Common myeloid progenitor, CD34-positive (primary cell): Measurements from ENCODE around the gene SLC15A1.

Source experiments
- CTCF ChIA-PET: fragments of 350-600 bp; sonication (Branson Sonifier 250); formaldehyde crosslinking; loops from one replicate; lab custom pipeline; 2021; ENCODE audit warnings: antibody characterized with exemption; lab: Charles Lee
- POLR2A ChIA-PET: fragments of 350-600 bp; sonication (Branson Sonifier 250); formaldehyde crosslinking; loops from one replicate; lab custom pipeline; 2021; ENCODE audit warnings: antibody characterized with exemption; lab: Charles Lee
- DNase-seq, 3 donors: peaks; one replicate each; pipeline versions ENCODE4 v3.0.0 to v3.0.0-alpha.2; 2013
- H3K27ac ChIP-seq, 2 experiments: 1 replicate in 1 of 2; 2 replicates in 1 of 2; pipeline ENCODE4 v1.7.0; 2013; ENCODE audit warnings: inconsistent platforms in 2 of 2, low read length in 2 of 2, mild to moderate bottlenecking in 2 of 2, low read depth in 1 of 2, moderate library complexity in 1 of 2; ENCODE audit not compliant: severe bottlenecking in 2 of 2, insufficient read depth in 1 of 2, poor library complexity in 1 of 2
- H3K27me3 ChIP-seq, 5 experiments: replicated peaks in 2 of 5; 1 replicate in 3 of 5; 2 replicates in 2 of 5; pipeline versions ENCODE4 v1.6.1 to v1.7.0; 2013; ENCODE audit warnings: low read length in 4 of 5, mild to moderate bottlenecking in 2 of 5, moderate library complexity in 2 of 5, inconsistent platforms in 1 of 5; ENCODE audit not compliant: insufficient read depth in 5 of 5, control insufficient read depth in 4 of 5
- H3K36me3 ChIP-seq, 4 experiments: 1 replicate in 2 of 4; 2 replicates in 2 of 4; pipeline versions ENCODE4 v1.6.1 to v1.7.0; 2013; ENCODE audit warnings: low read length in 3 of 4, control low read depth in 1 of 4, mild to moderate bottlenecking in 1 of 4; ENCODE audit not compliant: control insufficient read depth in 4 of 4, insufficient read depth in 4 of 4
- H3K4me1 ChIP-seq, 4 experiments: 1 replicate in 3 of 4; 2 replicates in 1 of 4; pipeline versions ENCODE4 v1.6.1 to v1.7.1; 2013; ENCODE audit warnings: low read length in 3 of 4, mild to moderate bottlenecking in 3 of 4, control low read depth in 1 of 4, inconsistent platforms in 1 of 4, moderate library complexity in 1 of 4; ENCODE audit not compliant: control insufficient read depth in 4 of 4, insufficient read depth in 4 of 4; ENCODE audit errors: control extremely low read depth in 1 of 4
- H3K4me3 ChIP-seq, 7 experiments: 1 replicate in 4 of 7; 2 replicates in 3 of 7; pipeline versions ENCODE4 v1.5.1 to v1.7.0; 2013; ENCODE audit warnings: mild to moderate bottlenecking in 7 of 7, low read length in 6 of 7, moderate library complexity in 6 of 7, inconsistent platforms in 2 of 7, low read depth in 2 of 7, control low read depth in 1 of 7; ENCODE audit not compliant: insufficient read depth in 4 of 7, control insufficient read depth in 1 of 7; ENCODE audit errors: extremely low read depth in 1 of 7
- H3K9me3 ChIP-seq, 5 experiments: 1 replicate in 4 of 5; 2 replicates in 1 of 5; pipeline versions ENCODE4 v1.6.1 to v1.7.1; 2013; ENCODE audit warnings: low read length in 4 of 5, mild to moderate bottlenecking in 2 of 5, inconsistent platforms in 1 of 5, low read depth in 1 of 5, moderate library complexity in 1 of 5; ENCODE audit not compliant: control insufficient read depth in 4 of 5, insufficient read depth in 2 of 5; ENCODE audit errors: control extremely low read depth in 1 of 5
- WGBS: methylation state at CpG from one replicate; pipeline ENCODE4 v1.1.5; 2013; ENCODE audit not compliant: insufficient coverage; 5-methylcytosine and 5-hydroxymethylcytosine counted together

SLC15A1 gene

DNA sequence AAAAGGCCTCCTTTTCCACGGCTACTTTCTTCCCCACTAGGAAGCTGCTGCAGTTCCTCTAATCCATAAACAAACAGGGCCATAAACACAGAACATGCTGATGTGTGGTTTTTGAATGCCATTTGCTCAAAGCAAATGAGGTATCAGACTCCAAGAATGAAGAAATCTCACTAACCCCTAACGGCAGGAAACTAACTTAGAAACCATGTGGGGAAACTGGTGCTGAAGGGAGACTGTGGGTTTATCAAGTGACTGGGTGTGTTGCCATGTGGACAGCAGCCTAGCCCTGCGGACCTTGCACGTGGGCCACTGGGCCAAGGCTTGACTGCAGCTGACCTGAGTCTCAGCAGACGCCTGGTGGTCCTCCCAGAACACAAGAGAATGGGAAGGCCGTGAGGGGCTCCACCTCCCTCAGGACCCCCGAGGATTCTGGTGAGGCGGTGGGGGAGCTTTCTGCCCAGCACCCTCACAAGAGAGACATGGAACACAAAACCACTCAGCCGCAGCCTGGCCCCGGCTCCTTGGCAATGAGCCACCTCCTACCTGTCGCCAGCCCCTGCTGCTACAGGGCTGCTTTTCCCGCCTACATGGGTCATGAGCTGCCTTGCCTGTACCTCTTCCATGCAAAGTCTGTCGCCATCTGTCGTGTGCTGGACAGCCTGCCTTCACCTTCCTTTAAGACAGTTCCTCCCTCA lies 10.6 kb downstream of the SLC15A1 start:
- no peaks in the 10 kb centered on the region for H3K36me3 ChIP-seq
- CTCF ChIA-PET = no interaction called here
- peaks cover 0 to 2% (median 0%) of the 10 kb centered on the region in 5 experiments for H3K27me3 ChIP-seq

DNA sequence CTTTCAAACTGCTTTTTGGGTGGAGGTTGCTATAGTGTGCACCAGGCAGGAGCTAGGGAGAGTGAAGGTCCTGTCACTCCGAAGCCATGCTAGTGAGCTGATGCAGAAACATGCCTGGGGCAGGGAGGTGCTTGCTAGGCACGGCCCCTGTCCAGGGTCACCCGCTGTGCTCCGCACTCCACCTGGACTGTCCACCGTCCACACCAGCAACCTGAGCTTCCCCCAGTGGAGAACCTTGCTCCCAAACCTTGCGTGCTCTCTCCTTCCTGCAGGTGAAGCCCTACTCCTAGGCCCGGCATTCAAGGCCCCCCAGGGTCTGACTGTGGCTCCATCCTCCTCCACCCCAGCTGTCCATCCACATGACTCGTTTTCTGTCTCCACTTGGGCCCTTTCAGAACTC lies 12.3 kb downstream of the SLC15A1 start:
- ChIA-PET CTCF (no interaction called here), POLR2A (no interaction called here)
- WGBS = 96% methylated on average over 8 of the region's 8 CpGs
- no peaks in the 10 kb centered on the region for H3K4me1 ChIP-seq
- H3K36me3 ChIP-seq = no peaks in the 10 kb centered on the region
- no peak overlapping the region for H3K27ac ChIP-seq
- no peak overlapping the region for H3K4me3 ChIP-seq
- no peak for DNase-seq
- H3K9me3 ChIP-seq = peaks cover 0 to 20% (median 3%) of the 10 kb centered on the region in 5 experiments
- H3K27me3 ChIP-seq = peaks cover 0 to 2% (median 0%) of the 10 kb centered on the region in 5 experiments

More for the DNA sequence above, 10.6 kb downstream of the SLC15A1 start:
- no peak for DNase-seq
- no peak overlapping the region for H3K4me3 ChIP-seq
- H3K4me1 ChIP-seq = no peaks in the 10 kb centered on the region
- H3K9me3 ChIP-seq = peaks cover 0 to 16% (median 3%) of the 10 kb centered on the region in 5 experiments
- WGBS = 94% methylated on average over 10 of the region's 14 CpGs
- POLR2A ChIA-PET = interaction anchor here (0.6 kb wide), 1 partner anchor 66 kb away, joined by 5 read pairs; no protein-coding TSS in a partner anchor
- no peak overlapping the region for H3K27ac ChIP-seq

DNA sequence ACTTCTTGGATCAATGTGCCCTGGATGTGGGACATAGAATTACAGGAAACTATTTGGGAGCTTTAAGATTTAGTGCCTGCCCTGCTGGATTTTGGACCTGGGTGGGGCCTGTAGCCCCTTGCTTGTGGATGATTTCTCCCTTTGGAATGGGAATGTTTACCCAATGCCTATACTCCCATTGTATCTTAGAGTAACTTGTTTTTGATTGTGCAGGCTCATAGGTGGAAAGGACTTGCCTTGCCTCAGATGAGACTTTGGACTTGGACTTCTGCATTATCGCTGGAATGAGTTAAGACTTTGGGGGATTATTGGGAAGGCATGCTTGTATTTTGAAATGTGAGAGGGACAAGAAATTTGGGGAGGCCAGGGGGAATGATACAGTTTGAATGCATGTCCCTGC lies 13.5 kb downstream of the SLC15A1 start:
- CTCF ChIA-PET = no interaction called here
- H3K27ac ChIP-seq = no peak overlapping the region
- 100% methylated on average over 1 of the region's 1 CpG for WGBS
- no peaks in the 10 kb centered on the region for H3K36me3 ChIP-seq
- DNase-seq = no peak
- H3K4me3 ChIP-seq = no peak overlapping the region
- peaks cover 0 to 2% (median 0%) of the 10 kb centered on the region in 5 experiments for H3K27me3 ChIP-seq
- H3K9me3 ChIP-seq = peaks cover 0 to 20% (median 3%) of the 10 kb centered on the region in 5 experiments
- POLR2A ChIA-PET = no interaction called here
- no peaks in the 10 kb centered on the region for H3K4me1 ChIP-seq

DNA sequence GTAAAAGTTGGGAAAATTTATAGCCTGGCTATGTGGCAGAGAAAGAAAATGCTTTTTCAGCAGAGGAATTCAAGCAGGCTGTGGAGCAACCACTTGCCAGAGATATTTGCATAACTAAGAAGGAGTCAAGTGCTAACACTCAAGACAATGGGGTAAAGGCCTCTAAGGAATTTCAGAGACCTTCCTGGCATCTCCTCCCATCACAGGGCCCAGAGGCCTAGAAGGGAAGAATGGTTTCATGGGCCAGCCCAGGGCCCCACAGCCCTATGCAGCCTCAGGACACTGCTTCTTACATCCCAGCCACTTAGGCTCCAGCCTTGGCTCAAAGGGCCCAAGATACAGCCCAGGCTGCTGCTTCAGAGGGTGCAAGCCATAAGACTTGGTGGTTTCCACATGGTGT lies 14.3 kb downstream of the SLC15A1 start:
- POLR2A ChIA-PET = no interaction called here
- Histone ChIP-seq H3K27me3 (peaks cover 0 to 2% (median 0%) of the 10 kb centered on the region in 5 experiments), H3K36me3 (no peaks in the 10 kb centered on the region)

GRCh38 chr13:98731925-98732324 lies 20.5 kb downstream of the SLC15A1 start:
- H3K9me3 ChIP-seq = peaks cover 0 to 4% (median 0%) of the 10 kb centered on the region in 5 experiments
- no peak overlapping the region for H3K27ac ChIP-seq
- POLR2A ChIA-PET = no interaction called here
- WGBS = 100% methylated on average over 3 of the region's 3 CpGs
- H3K27me3 ChIP-seq = peaks cover 0 to 3% (median 0%) of the 10 kb centered on the region in 5 experiments
- no peak for DNase-seq
- H3K4me3 ChIP-seq = no peak overlapping the region
- CTCF ChIA-PET = no interaction called here
- H3K36me3 ChIP-seq = no peaks in the 10 kb centered on the region
- peaks cover 0 to 7% (median 5%) of the 10 kb centered on the region in 4 experiments for H3K4me1 ChIP-seq

More for the DNA sequence above, 14.3 kb downstream of the SLC15A1 start:
- DNase-seq = no peak
- no peak overlapping the region for H3K27ac ChIP-seq
- no peaks in the 10 kb centered on the region for H3K4me1 ChIP-seq
- CTCF ChIA-PET = no interaction called here
- no peak overlapping the region for H3K4me3 ChIP-seq
- H3K9me3 ChIP-seq = peaks cover 0 to 20% (median 3%) of the 10 kb centered on the region in 5 experiments

GRCh38 chr13:98731038-98731437 lies 21.4 kb downstream of the SLC15A1 start:
- POLR2A ChIA-PET = no interaction called here
- Histone ChIP-seq H3K27ac (no peak overlapping the region), H3K9me3 (peaks cover 0 to 3% (median 0%) of the 10 kb centered on the region in 5 experiments), H3K27me3 (peaks cover 0 to 3% (median 0%) of the 10 kb centered on the region in 5 experiments), H3K4me3 (no peak overlapping the region), H3K4me1 (peaks cover 0 to 7% (median 5%) of the 10 kb centered on the region in 4 experiments), H3K36me3 (no peaks in the 10 kb centered on the region)
- CTCF ChIA-PET = no interaction called here
- WGBS = 95% methylated on average over 17 of the region's 17 CpGs
- no peak for DNase-seq

- Histone ChIP-seq H3K9me3 (peaks cover 0 to 3% (median 0%) of the 10 kb centered on the region in 5 experiments), H3K36me3 (no peaks in the 10 kb centered on the region), H3K4me1 (peaks cover 0 to 7% (median 5%) of the 10 kb centered on the region in 4 experiments), H3K27ac (no peak overlapping the region), H3K4me3 (no peak overlapping the region), H3K27me3 (peaks cover 0 to 3% (median 0%) of the 10 kb centered on the region in 5 experiments)
- 97% methylated on average over 23 of the region's 23 CpGs for WGBS
- no peak for DNase-seq
- POLR2A ChIA-PET = no interaction called here
- CTCF ChIA-PET = no interaction called here
Measured at GRCh38 chr13:98730441-98730840, 22.0 kb downstream of the SLC15A1 start.
